Measurements from ENCODE around the gene LELP1. TPM values are rescaled to one million over a fixed set of nuclear protein-coding genes. Genes with fewer than 3 reads are reported as not detected.
A peak's percentile ranks its signal among the peaks of the same experiment; 100 is the strongest.
"Not testable (repeated sequence)": the region's sequence is repeated elsewhere in the genome, so short reads cannot be mapped to it uniquely, and the experiment has no call there.

LELP1 gene
- total and polyA plus RNA-seq, 2 experiments from 2014 or later: not detected

DNA sequence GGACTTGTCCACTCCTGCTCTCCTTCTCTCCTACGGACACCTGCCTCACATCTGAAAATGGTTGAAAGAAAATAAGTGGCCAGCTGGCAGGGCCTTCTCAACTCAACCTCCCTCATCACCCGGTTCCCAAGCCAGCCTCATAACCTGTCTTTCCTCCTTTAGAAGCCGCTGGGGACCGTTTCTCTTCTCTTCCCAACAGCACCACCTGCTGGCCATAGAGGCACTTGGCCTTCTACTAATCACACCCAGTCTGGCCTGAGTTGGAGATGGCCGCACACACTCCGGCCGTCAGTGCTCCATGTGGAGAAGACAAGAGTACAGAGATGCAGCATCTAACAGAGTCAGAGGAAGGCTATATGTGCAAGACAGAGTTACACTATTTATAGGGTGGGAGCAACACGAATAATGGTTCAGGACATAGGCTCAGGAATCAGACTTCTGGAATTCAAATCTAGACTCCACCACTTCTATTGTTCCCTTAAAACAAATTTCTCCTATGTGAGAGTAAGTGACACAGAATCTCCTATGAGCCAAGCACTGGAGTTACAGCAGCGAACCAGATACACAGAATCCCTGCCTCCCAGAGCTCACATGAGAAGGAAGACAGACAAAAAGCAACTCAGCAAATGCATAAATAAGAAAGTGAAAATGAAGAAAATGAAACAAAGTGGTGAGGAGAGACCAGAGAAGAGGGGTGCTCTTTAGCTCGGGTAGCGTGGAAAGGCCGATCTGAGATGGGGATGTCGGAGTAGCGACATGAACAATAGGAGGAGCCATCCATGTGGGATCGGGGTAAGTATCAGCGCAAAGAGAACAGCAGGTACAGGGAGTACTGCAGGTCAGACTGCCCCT is 20.0 kb downstream of the LELP1 start:
- not testable (repeated sequence) for H3K79me2 ChIP-seq (replicated peaks; ENCODE audit: insufficient read depth); H3K4me3 Mint-ChIP-seq; H3K4me1 ChIP-seq (ENCODE audit: insufficient read depth); H3F3A ChIP-seq (replicated peaks; ENCODE audit: low read depth); H3K27ac Mint-ChIP-seq; H3K4me2 ChIP-seq; H3K27me3 ChIP-seq (ENCODE audit: insufficient read depth); H3K4me3 ChIP-seq; H3K27me3 Mint-ChIP-seq (ENCODE audit: insufficient read depth, low read depth, poor library complexity); H3K9me3 Mint-ChIP-seq; H4K20me1 ChIP-seq (replicated peaks; ENCODE audit: insufficient read depth); H3K36me3 Mint-ChIP-seq (ENCODE audit: low read depth); H3K36me3 ChIP-seq (ENCODE audit: insufficient read depth); H3K27ac ChIP-seq (ENCODE audit: low read depth); H3K9me2 ChIP-seq (ENCODE audit: insufficient read depth); H3K4me1 Mint-ChIP-seq
- peak overlapping the region; percentile 78 for H2AFZ ChIP-seq
- DNase-seq (ENCODE audit: low spot score) (peak; percentile 83), ATAC-seq (peak; percentile 99)
- TF ChIP-seq, protein P1, sequence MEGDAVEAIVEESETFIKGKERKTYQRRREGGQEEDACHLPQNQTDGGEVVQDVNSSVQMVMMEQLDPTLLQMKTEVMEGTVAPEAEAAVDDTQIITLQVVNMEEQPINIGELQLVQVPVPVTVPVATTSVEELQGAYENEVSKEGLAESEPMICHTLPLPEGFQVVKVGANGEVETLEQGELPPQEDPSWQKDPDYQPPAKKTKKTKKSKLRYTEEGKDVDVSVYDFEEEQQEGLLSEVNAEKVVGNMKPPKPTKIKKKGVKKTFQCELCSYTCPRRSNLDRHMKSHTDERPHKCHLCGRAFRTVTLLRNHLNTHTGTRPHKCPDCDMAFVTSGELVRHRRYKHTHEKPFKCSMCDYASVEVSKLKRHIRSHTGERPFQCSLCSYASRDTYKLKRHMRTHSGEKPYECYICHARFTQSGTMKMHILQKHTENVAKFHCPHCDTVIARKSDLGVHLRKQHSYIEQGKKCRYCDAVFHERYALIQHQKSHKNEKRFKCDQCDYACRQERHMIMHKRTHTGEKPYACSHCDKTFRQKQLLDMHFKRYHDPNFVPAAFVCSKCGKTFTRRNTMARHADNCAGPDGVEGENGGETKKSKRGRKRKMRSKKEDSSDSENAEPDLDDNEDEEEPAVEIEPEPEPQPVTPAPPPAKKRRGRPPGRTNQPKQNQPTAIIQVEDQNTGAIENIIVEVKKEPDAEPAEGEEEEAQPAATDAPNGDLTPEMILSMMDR (conservative IDR thresholded peaks at IDR 0.05; ENCODE audit: low read depth in 2 of 2): peak; percentile 70 to 73

DNA sequence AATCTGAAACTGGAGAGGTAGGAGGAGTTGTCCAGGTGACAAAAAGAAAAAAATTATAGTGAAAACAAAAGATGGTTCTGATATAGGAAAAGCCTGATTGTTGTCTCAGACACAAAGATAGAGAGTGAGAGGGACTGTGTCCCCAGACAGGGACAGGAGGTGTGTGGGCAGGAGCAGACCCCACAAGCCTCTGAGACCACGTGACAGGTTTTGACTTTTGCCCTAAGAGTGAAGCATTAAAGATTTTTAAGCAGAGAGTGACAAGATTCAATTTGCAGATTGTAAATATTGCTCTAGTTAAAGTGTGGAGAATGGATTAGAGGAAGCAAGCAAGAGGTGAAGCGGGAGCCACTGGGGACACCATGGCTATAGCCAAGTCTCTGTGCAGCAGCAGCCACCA is 24.6 kb downstream of the LELP1 start:
- ATAC-seq (no peak), DNase-seq (ENCODE audit: low spot score) (no peak)
- H3K9me2 ChIP-seq (ENCODE audit: insufficient read depth): no peaks in the 10 kb centered on the region
- no peak overlapping the region for H3K4me3 Mint-ChIP-seq
- H3K36me3 ChIP-seq (ENCODE audit: insufficient read depth): no peaks in the 10 kb centered on the region
- no peaks in the 10 kb centered on the region for H4K20me1 ChIP-seq (replicated peaks; ENCODE audit: insufficient read depth)
- H3K27ac Mint-ChIP-seq: no peak overlapping the region
- H3K4me3 ChIP-seq: no peak overlapping the region
- H3K27me3 ChIP-seq (ENCODE audit: insufficient read depth): no peaks in the 10 kb centered on the region
- no peak overlapping the region for H3K4me2 ChIP-seq
- H2AFZ ChIP-seq: no peak overlapping the region
- no peaks in the 10 kb centered on the region for H3K4me1 Mint-ChIP-seq
- H3K27me3 Mint-ChIP-seq (ENCODE audit: insufficient read depth, low read depth, poor library complexity): peaks cover 2% of the 10 kb centered on the region
- H3K27ac ChIP-seq (ENCODE audit: low read depth): no peak overlapping the region
- no peaks in the 10 kb centered on the region for H3K36me3 Mint-ChIP-seq (ENCODE audit: low read depth)
- H3K9me3 Mint-ChIP-seq: no peaks in the 10 kb centered on the region; the same call in 1 of the 3 replicates
- no peaks in the 10 kb centered on the region for H3K4me1 ChIP-seq (ENCODE audit: insufficient read depth)
- no peaks in the 10 kb centered on the region for H3K79me2 ChIP-seq (replicated peaks; ENCODE audit: insufficient read depth)
- no peaks in the 10 kb centered on the region for H3F3A ChIP-seq (replicated peaks; ENCODE audit: low read depth)
- no peak for TF ChIP-seq ETS1 (IDR thresholded peaks at IDR 0.05)
- TF ChIP-seq REST (IDR thresholded peaks at IDR 0.05; ENCODE audit: unreplicated experiment): no peak
- no peak for TF ChIP-seq EZH2 (IDR thresholded peaks at IDR 0.05; ENCODE audit: low read depth, unreplicated experiment)
- no peak for TF ChIP-seq EZH2phosphoT487 (IDR thresholded peaks at IDR 0.05; ENCODE audit: unreplicated experiment)
- TF ChIP-seq, protein P1 (conservative IDR thresholded peaks at IDR 0.05; ENCODE audit: low read depth in 2 of 2): no peak
- no peak for TF ChIP-seq STAT1 (IDR thresholded peaks at IDR 0.05; ENCODE audit: unreplicated experiment)
- no peak for TF ChIP-seq ZNF114 (CRISPR knock-in tag; IDR thresholded peaks at IDR 0.05)
